ENCODE results near the gene APOL3.
"Not testable (repeated sequence)": the region's sequence is repeated elsewhere in the genome, so short reads cannot be mapped to it uniquely, and the experiment has no call there.

APOL3 gene

GRCh38 chr22:36193171-36193570 is 32.6 kb upstream of the APOL3 start:
- DNase-seq (ENCODE audit: low read depth in 2 of 2) = no peak

DNA sequence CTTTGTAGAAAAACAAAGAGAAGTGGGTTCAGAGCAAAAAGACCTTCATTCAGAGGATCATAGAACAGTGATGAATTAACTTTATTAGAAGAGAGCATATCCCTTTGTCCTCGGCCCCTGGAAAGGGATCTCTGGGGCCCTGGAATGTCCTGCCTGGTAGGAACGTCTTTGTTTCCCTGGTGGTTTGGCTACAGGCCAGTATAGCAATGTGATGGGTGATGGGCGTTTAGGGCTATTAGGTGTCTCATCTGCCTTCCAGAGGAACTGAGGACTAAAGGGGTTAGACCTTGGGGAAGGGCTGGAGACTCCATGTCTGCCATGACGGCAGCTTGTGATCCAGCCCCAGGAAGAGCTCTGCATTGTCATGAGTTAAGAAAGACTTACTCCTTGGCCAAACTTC is 32.0 kb upstream of the APOL3 start:
- no peak for DNase-seq (ENCODE audit: low read depth in 2 of 2)

GRCh38 chr22:36191106-36191836 is 30.7 kb upstream of the APOL3 start:
- DNase-seq (ENCODE audit: low read depth in 2 of 2) = no peak

DNA sequence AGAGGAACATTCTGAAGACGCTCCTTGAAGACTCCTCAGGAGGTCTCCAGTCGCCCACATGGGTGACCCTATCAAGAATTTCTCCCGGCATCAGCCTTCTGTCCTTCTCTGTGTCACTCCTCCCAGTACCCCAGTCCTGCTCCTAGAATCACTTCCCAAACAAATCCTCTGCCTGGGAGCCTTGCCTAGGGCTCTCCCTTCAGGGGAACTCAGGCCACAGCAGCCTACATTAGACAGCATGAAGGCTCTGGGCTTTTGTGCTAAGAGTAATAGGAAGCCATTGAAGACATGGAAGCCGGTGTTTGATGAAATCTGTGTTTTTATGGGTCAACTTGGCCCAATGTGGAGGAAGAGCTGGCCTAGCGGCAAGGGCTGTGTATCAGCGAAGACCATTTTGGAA is 27.3 kb upstream of the APOL3 start:
- DNase-seq (ENCODE audit: low read depth in 2 of 2) = not testable (repeated sequence)

DNA sequence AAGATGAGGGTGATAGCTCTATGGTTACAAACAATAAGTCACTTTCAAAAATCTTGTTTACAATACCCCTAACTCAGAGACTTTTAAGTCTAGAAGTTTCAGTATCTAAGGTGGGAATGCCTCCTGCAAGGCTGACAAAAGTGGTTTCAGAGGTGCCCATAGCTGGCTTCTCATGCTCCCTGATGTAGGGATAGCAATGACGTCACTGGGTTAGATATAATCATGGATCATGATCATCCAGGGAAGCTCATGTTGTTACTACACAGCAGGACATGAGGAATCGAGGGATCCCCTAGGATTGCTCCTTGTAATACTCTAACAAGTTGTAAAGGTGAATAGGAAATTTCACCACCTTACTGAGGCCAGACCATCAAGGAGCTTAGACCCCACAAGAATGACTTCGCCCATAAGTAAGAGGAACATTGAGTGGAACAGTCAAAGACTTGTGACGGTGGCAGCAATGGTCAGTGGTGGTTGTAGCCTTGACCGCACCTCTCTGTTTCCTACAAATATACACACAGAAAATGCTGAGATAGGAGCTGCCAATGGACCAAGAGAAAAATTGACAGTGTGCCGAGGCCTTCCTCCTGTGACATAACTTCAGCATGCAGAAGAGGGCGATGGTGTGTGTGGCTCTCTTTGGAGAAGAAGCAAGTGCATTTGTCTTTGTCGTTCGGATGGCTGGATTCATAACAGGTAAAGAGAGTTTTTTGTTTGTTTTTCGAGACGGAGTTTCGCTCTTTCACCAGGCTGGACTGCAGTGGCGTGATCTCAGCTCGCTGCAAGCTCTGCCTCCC is 25.5 kb upstream of the APOL3 start:
- DNase-seq (ENCODE audit: low read depth in 2 of 2) = no peak

- DNase-seq (ENCODE audit: low read depth in 2 of 2) = no peak
These were observed 24.0 kb upstream of the APOL3 start for GRCh38 chr22:36184433-36185025.

DNA sequence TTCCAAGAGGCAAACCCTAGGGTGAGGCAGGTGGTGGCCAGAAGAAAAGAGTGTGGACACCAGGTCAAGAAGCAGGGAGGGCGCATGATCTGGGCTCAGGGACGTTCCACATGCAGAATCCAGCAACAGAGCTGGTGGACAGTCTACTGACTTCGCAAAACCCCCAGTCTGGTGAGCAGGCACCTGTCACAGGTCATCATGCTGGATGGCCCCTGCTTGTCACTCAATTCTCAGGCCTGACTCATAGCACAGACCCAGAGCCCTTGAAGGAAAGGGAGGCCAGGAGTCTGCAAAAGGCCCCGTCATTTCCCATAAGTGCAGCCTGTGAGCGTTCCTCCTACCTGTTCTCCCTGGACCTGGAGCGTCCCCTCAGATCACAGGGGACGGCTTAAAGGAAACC is 22.9 kb upstream of the APOL3 start:
- DNase-seq (ENCODE audit: low read depth in 2 of 2) = no peak

GRCh38 chr22:36182857-36183256 is 22.3 kb upstream of the APOL3 start:
- no peak for DNase-seq (ENCODE audit: low read depth in 2 of 2)

GRCh38 chr22:36182056-36182455 is 21.5 kb upstream of the APOL3 start:
- no peak for DNase-seq (ENCODE audit: low read depth in 2 of 2)

DNA sequence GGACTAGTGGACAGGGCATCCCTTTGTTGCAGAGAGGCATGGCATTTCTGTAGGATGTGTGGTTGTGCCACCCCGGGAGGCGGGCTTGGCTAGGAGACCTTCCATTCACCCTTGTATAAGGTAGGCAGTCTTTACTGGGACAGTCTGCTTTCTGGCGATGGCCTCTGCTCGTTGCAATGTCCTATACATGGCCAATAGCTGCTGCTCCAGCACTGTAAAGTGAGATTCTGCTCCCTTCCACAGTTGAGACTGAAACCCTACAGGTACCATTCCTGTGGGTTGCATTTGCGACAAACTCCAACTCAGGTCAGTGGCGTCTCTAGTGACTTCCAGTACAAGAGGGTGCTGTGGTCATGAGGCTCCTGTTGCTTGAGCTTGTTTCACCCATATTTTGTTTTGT is 20.4 kb upstream of the APOL3 start:
- no peak for DNase-seq (ENCODE audit: low read depth in 2 of 2)

GRCh38 chr22:36180038-36180880 is 19.7 kb upstream of the APOL3 start:
- DNase-seq (ENCODE audit: low read depth in 2 of 2) = peak; percentile 75 to 80

- DNase-seq (ENCODE audit: low read depth in 2 of 2) = no peak
These were observed 16.6 kb upstream of the APOL3 start for GRCh38 chr22:36177160-36177559.

- no peak for DNase-seq (ENCODE audit: low read depth in 2 of 2)
These were observed 15.3 kb upstream of the APOL3 start for GRCh38 chr22:36175892-36176291.

- DNase-seq (ENCODE audit: low read depth in 2 of 2) = no peak
These were observed 11.4 kb upstream of the APOL3 start for GRCh38 chr22:36171941-36172340.

DNA sequence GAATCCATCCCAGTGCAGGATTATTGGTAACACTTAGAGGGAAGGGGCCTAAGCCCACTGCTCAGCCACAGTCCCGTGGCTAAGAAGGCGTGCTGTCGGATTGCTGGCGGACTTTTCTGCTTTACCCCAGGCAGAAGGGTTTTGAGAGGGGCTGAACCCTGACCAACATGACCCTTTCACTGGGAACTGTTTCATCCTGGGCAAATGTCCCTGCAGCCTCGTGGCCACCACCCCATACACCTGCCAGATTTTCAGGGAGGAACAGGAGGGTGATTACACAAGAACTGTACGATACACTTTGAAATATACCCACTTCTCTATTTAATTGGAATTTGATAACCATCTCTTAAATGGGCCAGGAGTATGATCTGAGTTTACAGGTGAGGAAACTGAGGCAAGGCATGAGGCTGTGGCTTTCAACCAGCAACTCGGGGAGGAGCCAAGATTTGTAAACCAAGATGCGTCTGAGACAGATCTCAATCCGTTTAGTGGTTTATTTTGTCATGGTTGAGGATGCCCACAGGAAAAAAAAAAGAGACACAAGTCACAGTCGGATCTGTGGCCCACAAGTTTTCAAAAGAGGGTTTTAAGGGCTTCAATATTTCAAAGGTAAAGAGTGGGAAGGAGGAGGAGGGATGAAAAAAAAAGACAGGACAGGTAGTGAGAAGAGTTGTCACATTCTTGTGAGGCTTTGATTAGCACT is 6.1 kb upstream of the APOL3 start:
- no peak for DNase-seq (ENCODE audit: low read depth in 2 of 2)

DNA sequence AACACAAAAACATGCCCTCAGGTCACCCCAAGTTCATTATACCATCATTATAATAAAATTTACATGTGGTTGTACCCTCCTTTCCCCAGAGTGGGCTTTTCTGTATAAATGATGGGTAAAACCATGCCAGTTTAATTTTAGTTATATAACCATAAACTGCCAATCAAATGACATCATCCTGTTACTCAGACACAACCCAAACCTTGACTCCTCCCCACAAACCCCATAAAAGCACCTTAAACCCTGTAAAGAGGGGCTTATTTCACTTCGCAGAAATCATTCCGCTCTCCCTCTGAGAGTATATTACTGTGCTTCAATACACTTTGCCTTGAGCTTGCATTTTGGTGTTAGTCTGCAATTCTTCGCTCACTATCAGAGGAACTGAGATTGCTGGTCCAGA is 5.5 kb upstream of the APOL3 start:
- DNase-seq (ENCODE audit: low read depth in 2 of 2) = no peak

- DNase-seq (ENCODE audit: low read depth in 2 of 2) = no peak
These were observed 4.6 kb upstream of the APOL3 start for GRCh38 chr22:36165141-36165540.

DNA sequence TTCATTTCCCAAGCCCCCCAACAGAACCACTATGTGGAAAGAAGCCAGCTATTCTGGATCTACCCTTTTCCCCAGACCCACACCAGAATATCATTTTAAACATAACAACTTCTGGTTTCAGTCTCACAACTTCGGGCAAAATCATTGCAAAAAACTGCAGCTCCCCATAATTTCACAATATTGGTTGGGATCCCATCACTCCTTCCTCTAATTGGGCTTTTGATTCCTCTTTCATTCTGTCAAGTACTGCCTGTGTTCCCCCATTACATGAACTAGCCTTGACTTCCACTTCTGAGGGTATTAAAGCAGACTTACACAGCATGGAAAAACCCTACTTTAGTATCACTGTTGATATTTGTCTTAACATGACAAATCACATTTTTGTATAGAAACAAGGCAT is 4.1 kb upstream of the APOL3 start:
- no peak for DNase-seq (ENCODE audit: low read depth in 2 of 2)

DNA sequence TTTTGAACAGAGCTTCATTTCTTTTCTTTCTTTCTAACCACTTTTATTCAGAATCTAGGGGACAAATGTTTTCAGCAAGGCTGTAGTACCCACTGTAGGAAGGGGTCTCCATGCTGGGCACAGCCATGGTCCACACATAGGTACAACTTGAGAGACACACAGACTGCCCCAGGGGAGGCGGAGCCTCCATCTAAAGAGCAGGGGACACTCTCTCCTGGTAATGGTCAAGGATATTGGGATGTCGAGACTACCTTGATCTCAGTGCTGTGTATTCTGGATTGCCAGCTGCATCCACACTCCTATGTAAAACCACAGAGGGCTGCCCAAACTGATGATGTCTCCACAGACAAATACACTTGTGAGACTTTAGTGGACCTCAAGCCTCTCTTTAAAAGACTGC is 2.9 kb upstream of the APOL3 start:
- DNase-seq (ENCODE audit: low read depth in 2 of 2) = no peak

DNA sequence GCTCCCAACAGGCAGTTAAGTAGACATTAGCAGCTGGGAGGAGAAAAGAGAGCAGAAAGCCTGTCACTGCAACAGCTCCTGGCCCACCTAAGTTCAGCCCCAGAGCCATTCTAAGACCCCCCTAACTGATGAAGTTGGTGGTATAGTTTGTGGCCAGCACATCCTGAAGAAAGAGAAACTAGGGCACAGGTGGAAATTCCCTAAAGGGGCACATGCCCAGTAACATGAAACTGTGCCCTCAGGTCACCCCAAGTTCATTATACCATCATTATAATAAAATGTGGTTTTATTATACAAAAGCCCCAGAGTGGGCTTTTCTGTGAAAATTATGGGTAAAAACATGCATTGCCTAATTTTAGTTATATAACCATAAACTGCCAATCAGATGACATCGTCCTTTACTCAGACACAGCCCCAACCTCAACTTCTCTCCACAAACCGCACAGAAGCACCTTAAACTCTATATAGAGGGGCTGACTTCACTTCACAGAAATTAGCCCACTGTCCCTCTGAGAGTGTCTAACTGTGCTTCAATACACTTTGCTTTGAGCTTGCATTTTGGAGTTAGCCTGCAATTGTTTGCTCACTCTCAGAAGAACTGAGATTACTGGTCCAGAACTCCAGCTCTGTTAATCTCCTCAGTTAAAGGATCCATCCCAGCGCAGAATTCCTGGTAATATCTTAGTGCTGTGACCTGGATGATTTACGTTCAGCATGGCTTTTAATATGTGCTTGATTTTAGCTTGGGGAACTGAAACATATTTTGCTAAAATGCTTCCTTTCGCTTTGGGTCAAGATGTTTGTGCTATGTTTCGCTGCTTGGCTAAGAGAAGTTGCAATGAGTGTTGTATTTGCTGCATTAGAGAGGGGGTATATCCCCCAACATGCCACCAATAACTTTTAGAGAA is 1.8 kb upstream of the APOL3 start:
- no peak for DNase-seq (ENCODE audit: low read depth in 2 of 2)

GRCh38 chr22:36161793-36162126 is 1.2 kb upstream of the APOL3 start:
- not testable (repeated sequence) for DNase-seq (ENCODE audit: low read depth in 2 of 2)
